ENCODE results near the gene ZNF398. TPM values are rescaled to one million over a fixed set of nuclear protein-coding genes. Genes with fewer than 3 reads are reported as not detected.

Gene ZNF398
- total RNA-seq, 2 experiments from 2014 or later = 11.8 to 14.2 TPM

- CTCF ChIA-PET (ENCODE audit: unreplicated experiment) = no interaction called here
- DNase-seq (ENCODE audit: low spot score) = no peak
- POLR2A ChIA-PET = interaction anchor here (0.6 kb wide), 1 partner anchor 301 kb away, joined by 3 read pairs; no protein-coding TSS in a partner anchor
- Histone ChIP-seq H3K36me3 (ENCODE audit: insufficient read depth, low read length) (peaks cover 66% of the 10 kb centered on the region), H3K4me1 (ENCODE audit: insufficient read depth, low read length, poor library complexity, severe bottlenecking) (no peaks in the 10 kb centered on the region), H4K20me1 (ENCODE audit: insufficient read depth, low read length) (no peaks in the 10 kb centered on the region), H3K9me3 (ENCODE audit: low read length) (no peaks in the 10 kb centered on the region), H3K4me3 (ENCODE audit: low read depth, low read length, poor library complexity, severe bottlenecking) (no peak overlapping the region), H3K4me2 (ENCODE audit: low read length) (no peak overlapping the region), H3K27ac (ENCODE audit: low read depth, low read length, poor library complexity, severe bottlenecking) (no peak overlapping the region), H3K9me2 (ENCODE audit: insufficient read depth, low read length) (no peaks in the 10 kb centered on the region), H3K79me2 (ENCODE audit: insufficient read depth, low read depth, low read length) (no peaks in the 10 kb centered on the region), H2AFZ (ENCODE audit: low read length) (no peak overlapping the region)
- no TSS peak for BruUV-seq (replicated peaks)
- intact Hi-C loops (cut with micrococcal nuclease; ENCODE audit: unreplicated experiment) = no loop called here
- TF ChIP-seq CTCF (conservative IDR thresholded peaks at IDR 0.05; ENCODE audit: low read length) (no peak), EZH2phosphoT487 (IDR thresholded peaks at IDR 0.05; ENCODE audit: borderline replicate concordance, low read depth, low read length) (no peak)
These were observed 34.2 kb downstream of the ZNF398 start for GRCh38 chr7:149181450-149181790.

- ChIA-PET POLR2A (interaction anchor here (0.6 kb wide), 1 partner anchor 8 kb away, joined by 3 read pairs; no protein-coding TSS in a partner anchor), CTCF (ENCODE audit: unreplicated experiment) (no interaction called here)
- no peaks in the 10 kb centered on the region for H3K9me3 ChIP-seq (ENCODE audit: low read length)
- no peak overlapping the region for H3K4me2 ChIP-seq (ENCODE audit: low read length)
- no TSS peak for BruUV-seq (replicated peaks)
- no peak for DNase-seq (ENCODE audit: low spot score)
- TF ChIP-seq EZH2phosphoT487 (IDR thresholded peaks at IDR 0.05; ENCODE audit: borderline replicate concordance, low read depth, low read length) (no peak), CTCF (conservative IDR thresholded peaks at IDR 0.05; ENCODE audit: low read length) (no peak)
- H3K4me1 ChIP-seq (ENCODE audit: insufficient read depth, low read length, poor library complexity, severe bottlenecking) = no peaks in the 10 kb centered on the region
- H3K9me2 ChIP-seq (ENCODE audit: insufficient read depth, low read length) = no peaks in the 10 kb centered on the region
- H4K20me1 ChIP-seq (ENCODE audit: insufficient read depth, low read length) = no peaks in the 10 kb centered on the region
- H3K4me3 ChIP-seq (ENCODE audit: low read depth, low read length, poor library complexity, severe bottlenecking) = no peak overlapping the region
- peaks cover 38% of the 10 kb centered on the region for H3K36me3 ChIP-seq (ENCODE audit: insufficient read depth, low read length)
- H2AFZ ChIP-seq (ENCODE audit: low read length) = no peak overlapping the region
- no peaks in the 10 kb centered on the region for H3K79me2 ChIP-seq (ENCODE audit: insufficient read depth, low read depth, low read length)
- intact Hi-C loops (cut with micrococcal nuclease; ENCODE audit: unreplicated experiment) = no loop called here
- H3K27ac ChIP-seq (ENCODE audit: low read depth, low read length, poor library complexity, severe bottlenecking) = no peak overlapping the region
These were observed 37.0 kb downstream of the ZNF398 start for GRCh38 chr7:149184274-149184673.

- POLR2A ChIA-PET = interaction anchor here (0.6 kb wide), 1 partner anchor 164 kb away, joined by 4 read pairs; no protein-coding TSS in a partner anchor
- TSS peak; percentile 38 for BruUV-seq (replicated peaks)
- no peak overlapping the region for H3K4me3 ChIP-seq (ENCODE audit: low read depth, low read length, poor library complexity, severe bottlenecking)
These were observed 41.0 kb downstream of the ZNF398 start for GRCh38 chr7:149188213-149188612.

More at GRCh38 chr7:149188213-149188612, 41.0 kb downstream of the ZNF398 start:
- Histone ChIP-seq H3K79me2 (ENCODE audit: insufficient read depth, low read depth, low read length) (no peaks in the 10 kb centered on the region), H3K9me2 (ENCODE audit: insufficient read depth, low read length) (no peaks in the 10 kb centered on the region), H3K4me1 (ENCODE audit: insufficient read depth, low read length, poor library complexity, severe bottlenecking) (no peaks in the 10 kb centered on the region), H3K9me3 (ENCODE audit: low read length) (no peaks in the 10 kb centered on the region), H2AFZ (ENCODE audit: low read length) (no peak overlapping the region), H3K4me2 (ENCODE audit: low read length) (no peak overlapping the region), H3K36me3 (ENCODE audit: insufficient read depth, low read length) (no peaks in the 10 kb centered on the region), H4K20me1 (ENCODE audit: insufficient read depth, low read length) (no peaks in the 10 kb centered on the region), H3K27ac (ENCODE audit: low read depth, low read length, poor library complexity, severe bottlenecking) (no peak overlapping the region)
- TF ChIP-seq CTCF (conservative IDR thresholded peaks at IDR 0.05; ENCODE audit: low read length) (no peak), EZH2phosphoT487 (IDR thresholded peaks at IDR 0.05; ENCODE audit: borderline replicate concordance, low read depth, low read length) (no peak)
- DNase-seq (ENCODE audit: low spot score) = no peak
- CTCF ChIA-PET (ENCODE audit: unreplicated experiment) = no interaction called here
- intact Hi-C loops (cut with micrococcal nuclease; ENCODE audit: unreplicated experiment) = no loop called here

Data from OCI-LY7 (cell line).